HG03060 (cell line): ENCODE results near the gene NSMCE1.
A peak's percentile ranks its signal among the peaks of the same experiment; 100 is the strongest.

Source experiments
- ATAC-seq: cut with Tn5 transposase; IDR thresholded peaks from one replicate; pipeline ENCODE4 v1.9.1; 2021; ENCODE audit warnings: low read depth, moderate number of reproducible peaks; ENCODE audit not compliant: unreplicated experiment

The NSMCE1 gene

GRCh38 chr16:27245276-27246172 is 23.0 kb downstream of the NSMCE1 start:
- no peak for ATAC-seq

DNA sequence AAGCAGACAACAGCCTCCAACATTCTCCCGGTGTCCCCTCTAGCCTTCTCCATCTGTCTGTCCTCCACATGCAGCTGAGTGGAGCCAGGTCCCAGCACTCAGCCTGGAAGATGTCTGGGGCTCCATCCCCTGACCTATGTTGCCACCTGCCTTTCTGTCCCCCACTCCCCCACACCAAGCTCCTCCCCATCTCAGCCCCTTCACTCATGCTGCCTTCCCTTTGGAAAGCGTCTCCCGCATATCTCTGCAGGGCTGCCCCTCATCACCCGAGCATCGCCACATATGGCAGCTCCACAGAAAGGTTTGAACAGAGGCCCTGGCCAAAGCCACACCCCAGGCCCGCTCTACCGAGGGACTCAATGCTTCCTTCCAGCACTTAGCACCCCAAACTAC is 24.2 kb downstream of the NSMCE1 start:
- no peak for ATAC-seq

GRCh38 chr16:27243725-27244362 is 24.7 kb downstream of the NSMCE1 start:
- ATAC-seq = no peak

DNA sequence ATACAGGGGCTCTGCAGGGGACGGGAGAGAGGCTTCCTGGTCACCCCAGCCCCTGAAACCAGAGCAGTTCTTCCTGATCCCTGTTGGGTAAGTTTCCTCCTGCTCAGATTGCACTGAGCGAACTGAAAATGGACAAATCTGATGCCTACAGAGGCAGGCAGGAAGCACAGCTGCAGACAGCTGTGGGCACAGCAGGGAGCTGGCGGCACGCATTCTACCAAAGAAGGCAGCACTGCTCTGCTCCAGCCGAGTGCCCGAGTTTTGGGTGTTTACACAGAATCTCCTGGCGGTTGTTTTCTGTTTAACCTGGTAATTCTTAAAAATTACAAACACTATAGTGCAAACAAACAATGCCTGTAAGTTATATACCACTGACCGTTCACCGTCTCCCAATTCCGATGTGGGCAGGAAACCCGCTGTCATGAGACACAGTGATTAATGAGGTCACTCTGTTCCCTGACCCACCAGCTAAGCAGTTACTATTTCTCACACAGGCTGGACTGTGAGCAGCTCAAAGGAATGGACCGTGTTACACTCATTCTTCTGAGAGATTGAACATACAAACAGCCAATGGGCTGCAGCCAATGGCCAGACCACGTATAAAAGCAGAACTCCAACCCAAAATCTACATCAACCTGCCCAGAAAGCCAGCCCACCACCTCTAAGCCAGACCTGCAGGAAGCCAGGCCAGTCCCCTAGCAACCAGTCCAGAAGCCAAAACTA is 25.5 kb downstream of the NSMCE1 start:
- no peak for ATAC-seq

DNA sequence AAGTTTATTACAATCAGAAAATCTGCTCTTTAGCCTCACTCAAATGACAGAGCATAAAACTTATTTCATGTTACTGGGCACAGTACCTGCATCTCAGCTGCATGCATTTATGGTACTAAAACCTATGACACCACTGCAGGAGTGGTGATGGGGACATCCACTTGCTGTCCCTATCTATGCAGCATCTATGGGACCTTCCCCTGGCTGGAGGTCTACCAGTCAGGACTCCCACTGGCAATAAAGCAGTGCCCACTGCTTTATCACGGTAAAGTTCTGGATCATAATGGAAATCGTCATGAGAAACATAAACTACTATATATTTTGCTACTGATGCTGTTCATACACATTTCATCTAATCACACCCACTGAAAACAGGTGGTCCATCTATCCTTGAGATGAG is 26.2 kb downstream of the NSMCE1 start:
- no peak for ATAC-seq

DNA sequence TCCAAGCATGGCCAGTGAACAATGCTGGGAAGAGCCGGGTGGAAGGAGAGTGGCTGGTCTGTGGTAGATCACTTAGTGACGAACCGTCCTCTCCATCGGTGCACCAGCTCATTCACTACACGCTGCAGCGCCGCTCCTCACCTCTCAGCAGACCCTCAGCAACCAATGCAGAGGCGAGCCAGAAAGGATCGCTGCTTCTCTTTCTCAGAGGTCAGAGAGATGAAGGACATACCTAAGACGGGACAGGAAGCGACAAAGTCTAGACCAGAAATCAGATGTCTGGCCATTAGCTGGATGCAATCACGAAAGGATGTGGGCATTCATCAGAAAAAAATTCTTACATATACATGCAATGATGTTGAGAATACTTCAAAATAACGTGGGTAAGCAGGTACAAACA is 26.9 kb downstream of the NSMCE1 start:
- ATAC-seq = no peak

DNA sequence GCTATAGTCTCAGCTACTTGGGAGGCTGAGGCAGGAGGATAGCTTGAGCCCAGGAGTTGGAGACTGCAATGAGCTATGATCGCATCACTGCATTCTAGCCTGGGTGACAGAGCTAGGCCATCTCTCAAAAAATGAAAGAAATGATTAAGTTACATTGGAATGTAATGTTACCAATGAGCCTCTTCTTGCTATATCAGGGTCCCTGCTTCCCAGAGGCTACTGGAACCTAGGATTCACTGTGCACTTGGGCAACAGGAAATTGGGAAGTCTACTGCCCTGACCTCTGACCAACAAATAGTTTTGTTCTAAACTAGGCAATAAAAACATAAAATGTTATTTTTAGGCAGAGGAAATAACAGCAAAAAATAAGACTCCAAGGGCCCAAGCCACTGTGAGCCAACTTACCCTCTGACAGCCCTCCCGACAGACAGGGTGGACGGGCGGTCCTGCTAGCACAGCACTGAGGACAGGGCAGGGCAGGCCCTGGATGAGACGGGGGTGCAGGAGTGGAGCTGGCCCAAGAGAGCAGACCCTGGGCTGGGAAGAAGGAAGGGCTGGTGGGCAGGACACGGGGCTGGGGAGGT is 27.5 kb downstream of the NSMCE1 start:
- ATAC-seq = no peak

- no peak for ATAC-seq
Observed at GRCh38 chr16:27239906-27240655, 28.5 kb downstream of the NSMCE1 start.

DNA sequence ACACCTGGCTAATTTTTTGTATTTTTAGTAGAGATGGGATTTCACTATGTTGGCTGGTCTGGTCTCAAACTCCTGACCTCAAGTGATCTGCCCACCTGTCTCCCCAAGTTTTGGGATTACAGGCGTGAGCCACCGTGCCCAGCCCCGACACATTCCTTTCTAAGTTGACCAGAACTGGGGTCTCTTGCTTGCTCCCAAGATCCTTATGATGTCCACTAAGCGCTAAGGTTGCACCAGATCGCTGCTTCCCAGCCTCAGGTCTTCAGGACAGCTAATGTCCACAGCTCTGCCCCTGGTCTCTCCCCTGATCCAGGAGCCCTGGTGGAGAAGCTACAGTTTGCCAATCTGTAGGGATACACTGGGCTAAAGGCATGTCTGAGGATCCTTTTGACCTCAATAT is 29.5 kb downstream of the NSMCE1 start:
- ATAC-seq = no peak

DNA sequence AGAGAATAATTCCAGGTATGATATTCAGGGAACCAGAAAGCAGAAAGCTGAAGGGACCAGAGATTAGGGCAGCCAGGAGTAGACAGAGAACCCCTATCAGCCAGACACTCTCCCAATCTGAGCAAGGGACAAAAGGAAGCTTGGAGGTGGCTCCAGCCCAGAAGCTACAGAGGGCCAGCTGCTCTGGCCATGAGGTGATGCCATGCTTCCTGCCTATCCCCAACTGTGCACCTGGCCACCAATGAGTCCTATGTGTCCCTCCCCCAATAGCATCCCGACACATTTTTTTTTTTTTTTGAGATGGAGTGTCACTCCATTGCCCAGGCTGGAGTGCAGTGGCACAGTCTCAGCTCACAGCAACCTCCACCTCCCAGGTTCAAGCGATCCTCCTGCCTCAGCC is 30.0 kb downstream of the NSMCE1 start:
- no peak for ATAC-seq

DNA sequence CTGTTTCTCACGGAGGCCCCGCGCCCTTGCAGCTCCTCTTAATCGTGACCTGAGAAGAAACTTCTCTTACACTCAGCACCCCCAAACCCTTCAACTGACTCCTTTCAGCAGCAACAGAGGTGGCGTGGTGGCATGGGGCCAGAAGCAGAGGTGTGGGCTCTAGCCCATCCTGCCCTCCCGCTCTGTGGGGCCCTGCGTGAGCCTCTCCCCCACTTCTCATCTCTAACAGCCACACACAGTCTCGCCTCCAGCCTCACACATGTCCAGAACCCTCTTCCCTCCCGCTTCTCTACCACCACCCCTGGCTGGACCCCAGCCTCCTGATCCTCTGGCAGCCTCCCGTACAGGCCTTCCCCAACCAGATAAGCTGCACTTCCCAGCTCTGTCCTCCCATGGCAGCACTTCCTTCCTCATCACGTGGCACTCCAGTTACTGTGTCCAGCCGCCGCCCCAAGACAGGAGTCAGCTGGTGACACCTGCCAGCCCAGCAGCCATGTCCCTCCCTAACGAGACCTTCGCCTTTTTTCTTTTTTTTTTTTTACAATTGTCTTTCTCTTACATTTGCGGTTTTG is 30.5 kb downstream of the NSMCE1 start:
- ATAC-seq = no peak

DNA sequence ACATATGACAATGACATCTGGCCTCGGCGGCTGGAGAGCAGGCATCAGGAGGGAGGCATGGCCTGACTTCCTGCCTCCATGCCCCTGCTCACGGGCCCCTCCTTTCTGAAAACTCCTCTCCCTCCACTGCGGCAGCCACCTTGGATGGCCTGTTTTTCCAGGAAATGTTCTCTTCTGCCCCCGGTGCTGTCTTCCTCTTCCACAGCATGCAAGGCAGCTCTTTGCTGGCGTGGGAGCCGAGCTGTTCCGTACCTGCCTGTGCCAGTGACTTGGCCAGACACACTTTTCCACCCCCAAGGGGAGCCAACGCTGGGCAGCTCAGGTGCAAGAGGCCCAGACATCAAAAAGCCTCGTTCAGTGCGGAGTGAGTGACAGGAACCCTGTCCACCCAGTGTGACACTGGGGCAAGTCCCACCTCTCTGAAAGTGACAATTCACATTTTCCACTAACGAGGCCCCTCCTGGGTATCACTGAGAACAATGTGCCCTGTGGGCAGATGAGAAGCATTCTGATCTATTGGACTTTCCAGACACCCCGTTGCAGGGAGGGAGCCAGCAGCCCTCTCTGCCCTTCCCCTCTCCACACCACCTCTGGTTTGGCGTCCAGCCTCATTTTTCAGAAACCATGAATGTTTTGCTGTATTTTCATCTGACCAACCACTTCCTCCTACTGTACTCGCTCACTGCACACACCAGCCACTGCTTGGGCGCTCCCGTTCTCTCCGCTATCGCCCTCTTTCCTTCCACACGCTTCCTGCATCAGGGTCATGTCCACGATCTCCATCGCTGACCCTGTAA is 31.2 kb downstream of the NSMCE1 start:
- peak; percentile 77 for ATAC-seq

- no peak for ATAC-seq
Observed at GRCh38 chr16:27236635-27237218, 31.8 kb downstream of the NSMCE1 start.

DNA sequence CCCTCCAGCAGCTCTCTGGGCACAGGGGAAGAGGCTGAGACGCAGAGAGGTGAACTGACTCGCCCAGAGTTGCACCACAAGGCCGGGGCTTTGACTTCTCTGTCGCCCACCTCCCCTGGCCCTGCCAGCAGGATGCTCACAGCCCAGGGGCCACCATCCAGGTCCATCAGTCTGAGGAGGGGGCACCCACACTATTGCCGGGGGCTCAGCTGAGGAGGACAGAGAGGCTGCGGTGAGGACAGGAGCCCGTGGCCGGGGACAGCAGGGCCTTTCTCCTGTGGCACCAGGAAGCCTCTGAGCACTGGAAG is 32.7 kb downstream of the NSMCE1 start:
- ATAC-seq = no peak

GRCh38 chr16:27235055-27235937 is 33.3 kb downstream of the NSMCE1 start:
- no peak for ATAC-seq

DNA sequence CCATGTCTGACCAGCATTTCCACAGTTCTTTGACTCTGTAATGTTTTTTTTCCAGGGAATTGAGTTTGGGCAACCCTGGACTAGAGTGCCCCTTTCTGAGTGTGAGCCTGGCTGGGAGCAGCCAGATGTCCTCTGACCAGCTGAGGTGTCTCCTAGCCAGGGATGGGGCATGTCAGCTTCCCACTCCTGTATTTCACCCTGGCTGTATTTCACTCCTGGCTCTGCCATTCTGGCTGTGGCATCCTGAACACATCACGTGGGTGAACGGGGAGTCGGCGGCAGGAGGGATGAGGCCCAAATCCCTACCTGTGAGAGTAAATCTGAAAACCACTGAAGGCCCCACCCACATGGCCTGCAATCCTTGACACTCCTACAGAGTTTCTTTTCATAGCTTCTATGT is 34.0 kb downstream of the NSMCE1 start:
- ATAC-seq = no peak

DNA sequence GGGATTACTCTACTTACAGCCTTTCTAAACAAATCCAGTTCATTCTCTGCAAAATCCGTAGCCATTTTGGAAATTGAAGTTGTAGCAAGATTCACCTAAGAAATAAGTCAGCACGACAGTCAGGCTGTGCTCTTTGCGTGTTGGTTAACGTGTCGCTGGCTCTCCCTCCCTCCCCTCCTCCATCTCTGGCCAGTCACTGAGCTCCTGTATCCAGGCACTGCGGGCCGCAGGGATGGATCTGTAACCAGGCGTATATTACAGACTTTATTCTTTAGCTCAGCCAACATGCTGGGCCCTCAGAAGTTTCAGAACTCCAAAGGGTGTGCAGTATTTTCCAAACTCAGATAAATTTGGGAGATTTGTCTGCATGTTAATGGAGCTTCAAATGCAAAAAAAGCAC is 34.4 kb downstream of the NSMCE1 start:
- no peak for ATAC-seq

DNA sequence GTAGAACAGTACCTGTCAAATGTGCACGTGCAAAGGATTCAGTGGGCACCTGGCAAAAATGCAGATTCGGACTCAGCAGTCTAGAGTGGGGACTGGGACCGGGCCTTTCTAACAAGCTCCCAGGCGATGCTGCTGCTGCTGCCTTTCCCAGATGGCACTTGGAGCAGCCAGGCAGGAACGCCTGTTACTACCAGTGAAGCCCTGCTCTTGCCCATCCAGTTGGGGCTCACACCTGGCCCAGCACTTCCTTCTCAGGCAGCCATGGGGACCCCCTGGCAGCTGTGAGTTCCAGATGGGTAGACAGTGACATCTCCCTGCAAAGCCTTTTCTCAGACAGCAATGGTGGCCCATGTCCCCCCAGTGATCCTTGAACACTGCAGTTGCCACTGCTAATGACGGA is 34.8 kb downstream of the NSMCE1 start:
- ATAC-seq = no peak
